ENCODE results near the gene IGSF3.
"Not testable (repeated sequence)": the region's sequence is repeated elsewhere in the genome, so short reads cannot be mapped to it uniquely, and the experiment has no call there.

- TF ChIP-seq ZC3H10 (CRISPR knock-in tag; IDR thresholded peaks at IDR 0.05); PATZ1 (CRISPR knock-in tag; IDR thresholded peaks at IDR 0.05; ENCODE audit: borderline replicate concordance); ZNF70 (CRISPR knock-in tag; IDR thresholded peaks at IDR 0.05); CREB5 (CRISPR knock-in tag; IDR thresholded peaks at IDR 0.05; ENCODE audit: low read depth); RARB (CRISPR knock-in tag; IDR thresholded peaks at IDR 0.05); PPARA (CRISPR knock-in tag; IDR thresholded peaks at IDR 0.05; ENCODE audit: borderline replicate concordance): not testable (repeated sequence)
- peak; percentile 52 for TF ChIP-seq ZNF8 (CRISPR knock-in tag; IDR thresholded peaks at IDR 0.05)
Observed at GRCh38 chr1:116644993-116645392, 22.5 kb downstream of the IGSF3 start.

Measured in SK-N-SH treated with all-trans-retinoic acid at 6 μM for 48 hours (cell line).